HCT116 (cell line): ENCODE measurements around the gene KCTD17. TPM values are rescaled to one million over a fixed set of nuclear protein-coding genes. Genes with fewer than 3 reads are reported as not detected.

Source experiments
- ATAC-seq: fragments of 200-7000 bp; cut with Tn5 transposase; 2 replicates; pipeline ENCODE4 v1.9.1; 2020; ENCODE audit warnings: mild to moderate bottlenecking, moderate library complexity
- BruUV-seq: library from RNA; stranded (reverse); fragments of 400-500 nt; replicated peaks from 2 replicates; lab custom pipeline; 2021; lab: Mats Ljungman, UMichigan
- CTCF ChIA-PET: fragments of 300-600 bp; sonication (Branson Sonifier 250); formaldehyde crosslinking; loops from one replicate; lab custom pipeline; 2021; ENCODE audit warnings: antibody characterized with exemption; lab: Charles Lee
- POLR2A ChIA-PET: fragments of 300-600, 350-600 bp; sonication (Branson Sonifier 250); formaldehyde crosslinking; loops from one replicate; lab custom pipeline; 2021; ENCODE audit warnings: antibody characterized with exemption; lab: Charles Lee
- RAD21 ChIA-PET, 2 experiments: fragments of 300-600 bp; sonication (Branson Sonifier 250); formaldehyde crosslinking; loops; one replicate each; lab custom pipeline; 2023; ENCODE audit warnings: low total read pairs in 2 of 2; ENCODE audit not compliant: uncharacterized antibody in 2 of 2, unreplicated experiment in 2 of 2, low non-redundant PET in 1 of 2; lab: Charles Lee
- DNase-seq: peaks from one replicate; pipeline ENCODE4 v3.0.0-alpha.2; 2010; ENCODE audit warnings: low read depth, low spot score
- H2AFZ ChIP-seq: fragments of 200-600 bp; shearing (Covaris generic), sonication (generic); 2 replicates; pipeline ENCODE4 v1.6.1; 2017; ENCODE audit warnings: low read depth, mixed run types, mixed read lengths, antibody characterized with exemption, low read length; ENCODE audit not compliant: poor library complexity, severe bottlenecking
- H3K27ac ChIP-seq: 2 replicates; pipeline ENCODE4 v1.5.1; 2012; ENCODE audit warnings: low read depth, low read length
- H3K27me3 ChIP-seq: fragments of 200-600 bp; sonication (generic); 2 replicates; pipeline ENCODE4 v1.6.1; 2016; ENCODE audit warnings: mixed run types, low read length, mixed read lengths; ENCODE audit not compliant: insufficient read depth
- H3K36me3 ChIP-seq, 2 experiments: fragments of 200-500 bp in 1 of 2; fragments of 200-600 bp in 1 of 2; sonication (Bioruptor generic) in 1 of 2; sonication (generic) in 1 of 2; 2 replicates each; pipeline versions ENCODE4 v1.5.1 to v1.6.1; 2014 to 2016; ENCODE audit warnings: low read length in 2 of 2, inconsistent platforms in 1 of 2, mixed read lengths in 1 of 2, mixed run types in 1 of 2; ENCODE audit not compliant: insufficient read depth in 2 of 2, control insufficient read depth in 1 of 2
- H3K4me1 ChIP-seq, 2 experiments: fragments of 200-600 bp in 1 of 2; sonication (generic) in 1 of 2; 2 replicates each; pipeline versions ENCODE4 v1.5.1 to v1.6.1; 2012 to 2017; ENCODE audit warnings: low read length in 2 of 2, inconsistent platforms in 1 of 2, mild to moderate bottlenecking in 1 of 2, mixed read lengths in 1 of 2, mixed run types in 1 of 2, moderate library complexity in 1 of 2; ENCODE audit not compliant: insufficient read depth in 2 of 2, control insufficient read depth in 1 of 2
- H3K4me2 ChIP-seq: fragments of 200-600 bp; sonication (generic); 2 replicates; pipeline ENCODE4 v1.6.1; 2017; ENCODE audit warnings: mixed run types, low read length, mixed read lengths
- H3K4me3 ChIP-seq, 2 experiments: fragments of 200-600 bp in 1 of 2; sonication (generic) in 1 of 2; replicated peaks in 1 of 2; 2 replicates each; pipeline ENCODE4 v1.5.1; 2011 to 2016; ENCODE audit warnings: low read length in 2 of 2, control low read depth in 1 of 2, low read depth in 1 of 2, mild to moderate bottlenecking in 1 of 2, mixed read lengths in 1 of 2, mixed run types in 1 of 2
- H3K79me2 ChIP-seq: fragments of 200-600 bp; sonication (generic); 2 replicates; pipeline ENCODE4 v1.6.1; 2017; ENCODE audit warnings: mild to moderate bottlenecking, mixed run types, low read length, moderate library complexity, mixed read lengths; ENCODE audit not compliant: insufficient read depth
- H3K9ac ChIP-seq: fragments of 200-600 bp; sonication (generic); 2 replicates; pipeline ENCODE4 v1.6.1; 2016; ENCODE audit warnings: low read length, mixed read lengths
- H3K9me2 ChIP-seq: fragments of 200-600 bp; sonication (generic), shearing (Covaris generic); 2 replicates; pipeline ENCODE4 v1.6.1; 2017; ENCODE audit warnings: mixed run types, mild to moderate bottlenecking, moderate library complexity; ENCODE audit not compliant: insufficient read depth
- H3K9me3 ChIP-seq, 2 experiments: fragments of 200-500 bp in 1 of 2; fragments of 200-600 bp in 1 of 2; sonication (Bioruptor generic) in 1 of 2; sonication (generic) in 1 of 2; 2 replicates each; pipeline ENCODE4 v1.6.1; 2014 to 2017; ENCODE audit warnings: low read length in 2 of 2, mixed read lengths in 2 of 2, inconsistent platforms in 1 of 2, low read depth in 1 of 2, mild to moderate bottlenecking in 1 of 2, mixed run types in 1 of 2, moderate library complexity in 1 of 2; ENCODE audit not compliant: control insufficient read depth in 1 of 2, insufficient read depth in 1 of 2
- H4K20me1 ChIP-seq: fragments of 200-600 bp; sonication (generic), shearing (Covaris generic); 2 replicates; pipeline ENCODE4 v1.6.1; 2017; ENCODE audit warnings: mixed run types, mild to moderate bottlenecking, moderate library complexity; ENCODE audit not compliant: insufficient read depth
- CBX3 ChIP-seq: IDR thresholded peaks from 2 replicates; pipeline ENCODE4 v1.6.1; 2012; ENCODE audit warnings: low read depth
- CTCF ChIP-seq, 3 experiments: fragments of 200-600 bp in 1 of 3; sonication (generic) in 1 of 3; IDR thresholded peaks in 2 of 3; conservative IDR thresholded peaks in 1 of 3; 2 replicates each; pipeline ENCODE4 v1.5.1; 2012 to 2017; ENCODE audit warnings: low read depth in 2 of 3, low read length in 2 of 3, antibody characterized with exemption in 1 of 3, borderline replicate concordance in 1 of 3, control low read depth in 1 of 3, mild to moderate bottlenecking in 1 of 3, mixed read lengths in 1 of 3, mixed run types in 1 of 3, moderate library complexity in 1 of 3; ENCODE audit not compliant: insufficient read depth in 1 of 3
- EGR1 ChIP-seq: IDR thresholded peaks from 2 replicates; pipeline ENCODE4 v1.6.1; 2012; ENCODE audit warnings: low read depth
- FOSL1 ChIP-seq: IDR thresholded peaks from 2 replicates; pipeline ENCODE4 v1.6.1; 2012; ENCODE audit warnings: low read depth
- POLR2A ChIP-seq: IDR thresholded peaks from 2 replicates; pipeline ENCODE4 v1.7.0; 2011; ENCODE audit warnings: borderline replicate concordance; ENCODE audit not compliant: insufficient read depth, insufficient read length; ENCODE audit errors: extremely low read depth
- RAD21 ChIP-seq: IDR thresholded peaks from 2 replicates; pipeline ENCODE4 v1.6.1; 2012; ENCODE audit warnings: low read depth, mild to moderate bottlenecking
- TCF7L2 ChIP-seq: IDR thresholded peaks from 2 replicates; pipeline ENCODE4 v1.7.0; 2011; ENCODE audit warnings: borderline replicate concordance, inconsistent platforms; ENCODE audit not compliant: insufficient read depth, insufficient read length; ENCODE audit errors: extremely low read depth
- intact Hi-C: fragments of 100-400 bp; cut with micrococcal nuclease; formaldehyde crosslinking; loops from 2 replicates; pipeline ENCODE4 v1.10.0; 2022
- total RNA-seq: library from RNA; stranded (reverse); gene quantifications from one replicate; pipeline ENCODE4 v1.2.1, GENCODE V29; 2021; ENCODE audit not compliant: unreplicated experiment

Gene KCTD17
- total RNA-seq, 1 experiment from 2014 or later: 23.4 TPM

- Histone ChIP-seq H3K9me2 (no peaks in the 10 kb centered on the region), H4K20me1 (no peaks in the 10 kb centered on the region), H3K4me2 (peak overlapping the region; percentile 52), H3K9me3 (no peaks in the 10 kb centered on the region), H3K36me3 (no peaks in the 10 kb centered on the region), H3K27me3 (no peaks in the 10 kb centered on the region), H3K79me2 (no peaks in the 10 kb centered on the region), H3K4me3 (no peak overlapping the region), H2AFZ (no peak overlapping the region), H3K9ac (no peak overlapping the region), H3K27ac (no peak overlapping the region), H3K4me1 (peaks cover 6 to 35% of the 10 kb centered on the region in 2 experiments; a peak in 3 of 4 replicates)
- no TSS peak for BruUV-seq
- DNase-seq: no peak
- intact Hi-C loops: loop anchor here (5.0 kb wide), 1 partner anchor 261 kb away; no protein-coding TSS in a partner anchor
- TF ChIP-seq FOSL1 (no peak), TCF7L2 (no peak), CTCF (IDR thresholded peaks at IDR 0.05 in 2 of 3, conservative IDR thresholded peaks at IDR 0.05 in 1 of 3; ENCODE audit: borderline replicate concordance in 1 of 3, insufficient read depth in 1 of 3, low read depth in 2 of 3, low read length in 2 of 3) (no peak), EGR1 (no peak), POLR2A (no peak), RAD21 (no peak), CBX3 (no peak)
- ATAC-seq: peak; percentile 6; the same call in 1 of the 2 replicates
- CTCF ChIA-PET: interaction anchor here (0.6 to 4.1 kb wide), 9 partner anchors 8 to 496 kb away, joined by 3 to 33 read pairs (median 5); partner anchors contain the start of gene KCTD17
- RAD21 ChIA-PET: no interaction called here
- POLR2A ChIA-PET: no interaction called here
Observed at GRCh38 chr22:37043209-37043827, 8.2 kb upstream of the KCTD17 start.
